HG02678 (cell line): ENCODE data around the gene XYLT2.
"Not testable (repeated sequence)": the region's sequence is repeated elsewhere in the genome, so short reads cannot be mapped to it uniquely, and the experiment has no call there.

Experiments used
- ATAC-seq: cut with Tn5 transposase; IDR thresholded peaks from one replicate; pipeline ENCODE4 v1.9.1; 2021; ENCODE audit warnings: mild to moderate bottlenecking, moderate library complexity; ENCODE audit not compliant: unreplicated experiment

Gene XYLT2

GRCh38 chr17:50388728-50389127 is 42.8 kb downstream of the XYLT2 start:
- no peak for ATAC-seq

DNA sequence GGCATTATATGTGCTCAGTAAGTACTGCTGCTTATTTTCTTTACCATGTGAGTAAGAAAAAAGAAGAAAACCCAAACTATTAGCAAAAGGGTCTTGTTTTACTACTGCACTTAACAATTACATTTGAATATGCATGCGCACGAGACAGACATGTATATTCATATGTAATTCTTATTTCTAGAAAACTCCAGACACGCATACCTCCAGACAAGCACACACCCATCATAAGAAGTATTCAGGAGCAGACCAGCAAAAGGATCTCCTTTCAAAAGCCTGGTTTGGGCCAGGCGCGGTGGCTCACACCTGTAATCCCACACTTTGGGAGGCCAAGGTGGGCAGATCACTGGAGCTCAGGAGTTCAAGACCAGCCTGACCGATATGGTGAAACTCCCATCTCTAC is 43.6 kb downstream of the XYLT2 start:
- ATAC-seq = no peak

DNA sequence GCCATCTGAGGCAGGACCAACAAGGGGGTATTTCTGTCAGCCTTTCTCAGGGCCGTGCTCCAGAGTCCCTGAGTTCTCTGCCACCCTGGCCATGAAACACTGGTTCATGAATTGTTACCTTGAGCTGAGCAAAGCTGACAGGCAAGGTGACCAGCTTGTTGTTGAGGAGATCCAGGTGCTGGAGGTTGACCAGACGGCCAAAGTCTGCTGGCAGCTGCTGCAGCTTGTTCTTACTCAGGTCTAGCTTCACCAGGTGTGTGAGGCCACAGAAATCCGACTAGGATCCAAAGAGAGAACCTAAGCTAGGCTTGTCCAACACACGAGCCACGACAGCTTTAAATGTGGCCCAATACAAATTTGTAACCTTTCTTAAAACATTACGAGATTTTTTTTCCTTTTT is 46.7 kb downstream of the XYLT2 start:
- no peak for ATAC-seq

DNA sequence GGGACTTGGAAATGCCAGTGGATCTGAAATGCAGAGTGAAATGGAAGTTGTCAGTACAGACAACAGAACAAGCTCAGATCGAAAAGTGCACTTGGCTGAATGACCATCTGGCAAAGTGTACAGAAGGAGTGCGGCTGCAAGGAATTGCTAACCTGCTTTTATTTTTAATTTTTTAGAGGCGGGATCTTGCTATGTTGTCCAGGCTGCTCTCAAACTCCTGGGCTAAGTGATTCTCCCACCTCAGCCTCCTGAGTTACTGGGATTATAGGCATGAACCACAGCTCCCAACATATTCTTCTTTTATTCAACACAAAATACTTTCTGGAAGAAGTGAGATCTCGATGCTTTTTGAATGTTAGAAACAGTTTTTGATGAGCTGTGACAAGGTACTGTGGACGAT is 47.8 kb downstream of the XYLT2 start:
- no peak for ATAC-seq

DNA sequence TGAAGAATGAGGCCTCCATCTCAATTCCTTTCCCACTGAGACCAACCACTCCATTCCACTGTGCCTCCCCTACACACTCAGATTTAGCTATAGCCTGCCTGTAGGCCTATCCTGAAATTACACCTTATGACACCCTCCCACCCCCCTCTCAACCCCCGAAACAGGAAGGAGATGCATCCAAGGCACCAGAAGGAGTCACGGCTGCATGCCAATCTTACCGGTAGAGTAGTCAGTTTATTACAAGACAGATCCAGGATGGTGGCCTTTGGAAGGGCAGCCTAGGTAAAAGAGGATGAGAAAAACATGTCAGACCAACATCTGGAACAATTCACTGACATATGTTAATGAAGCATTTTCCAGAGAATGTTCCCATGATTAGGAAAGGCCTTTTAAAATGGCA is 48.8 kb downstream of the XYLT2 start:
- no peak for ATAC-seq

GRCh38 chr17:50396261-50397110 is 50.6 kb downstream of the XYLT2 start:
- ATAC-seq = peak; percentile 15

GRCh38 chr17:50397111-50397918 is 51.4 kb downstream of the XYLT2 start, which contains the start of gene LRRC59:
Gene LRRC59, minus strand, starts transcription at chr17:50397523. Its CDS starts 206 bp downstream, at chr17:50397317.
- ATAC-seq = peak; percentile 97

DNA sequence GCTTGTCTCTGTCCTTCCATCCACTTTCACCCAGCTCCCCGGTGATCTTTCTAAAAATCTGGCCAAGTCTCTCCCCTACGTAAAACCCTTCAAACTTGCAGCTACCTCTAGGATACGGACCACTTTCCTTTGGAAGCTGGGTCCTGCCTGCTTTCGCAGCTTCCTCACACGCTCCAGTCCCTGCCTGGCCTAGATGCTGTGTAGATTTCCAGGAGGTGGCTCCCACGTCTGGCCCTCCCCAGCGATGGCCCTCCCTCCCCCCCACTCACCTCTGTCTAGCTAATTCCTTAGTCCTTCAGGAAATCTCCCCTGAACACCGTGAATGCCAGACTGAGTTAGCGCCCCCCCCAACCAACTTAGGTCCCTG is 52.0 kb downstream of the XYLT2 start:
- no peak for ATAC-seq

DNA sequence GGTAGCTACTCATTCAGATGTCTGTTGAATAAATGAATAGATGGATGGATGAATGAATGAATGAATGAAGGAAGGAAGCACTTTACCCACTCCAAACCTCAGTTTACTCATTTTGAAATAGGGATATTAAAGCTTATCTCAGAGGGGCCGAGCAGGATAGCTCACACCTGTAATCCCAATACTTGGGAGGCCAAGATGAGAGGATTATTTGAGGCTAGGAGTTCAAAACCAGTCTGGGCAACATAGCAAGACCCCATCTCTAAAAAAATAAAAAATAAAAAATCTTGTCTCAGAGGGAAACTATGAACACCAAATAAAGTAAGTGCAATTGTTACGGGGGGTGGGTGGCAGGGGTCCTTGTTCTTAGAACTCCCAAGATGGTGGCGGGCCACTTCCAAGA is 52.7 kb downstream of the XYLT2 start:
- ATAC-seq = not testable (repeated sequence)

DNA sequence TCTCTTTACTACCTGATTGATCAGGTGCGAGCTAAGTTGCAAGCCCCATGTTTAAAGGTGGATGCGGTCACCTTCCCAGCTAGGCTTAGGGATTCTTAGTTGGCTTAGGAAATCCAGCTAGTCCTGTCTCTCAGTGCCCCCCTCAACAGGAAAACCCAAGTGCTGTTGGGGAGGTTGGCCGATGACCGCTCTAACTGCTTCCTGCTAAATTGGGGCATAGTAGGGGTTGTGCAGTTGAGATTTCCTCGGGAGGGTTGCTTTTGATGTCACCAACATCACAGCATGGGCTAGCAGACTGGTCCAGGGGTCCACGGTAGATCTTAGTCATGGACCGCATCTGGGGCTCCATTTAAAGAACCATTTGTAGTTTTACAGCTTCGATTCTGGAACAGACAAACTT is 53.7 kb downstream of the XYLT2 start:
- not testable (repeated sequence) for ATAC-seq

DNA sequence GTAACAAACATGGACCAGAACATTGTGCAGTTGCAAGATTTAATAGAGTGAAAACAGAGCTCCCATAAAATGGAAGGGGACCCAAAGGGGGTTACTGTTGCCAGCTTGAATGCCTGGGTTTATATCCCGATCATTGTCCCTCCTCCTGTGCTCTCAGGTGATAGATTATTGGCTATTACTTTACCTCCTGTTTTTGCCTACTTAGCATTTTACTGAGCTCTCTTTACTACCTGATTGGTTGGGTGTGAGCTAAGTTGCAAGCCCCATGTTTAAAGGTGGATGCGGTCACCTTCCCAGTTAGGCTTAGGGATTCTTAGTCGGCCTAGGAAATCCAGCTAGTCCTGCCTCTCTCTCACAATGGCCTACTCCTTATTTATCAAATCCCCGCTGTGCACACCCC is 59.4 kb downstream of the XYLT2 start:
- not testable (repeated sequence) for ATAC-seq

GRCh38 chr17:50406578-50406977 is 60.7 kb downstream of the XYLT2 start:
- ATAC-seq = no peak

DNA sequence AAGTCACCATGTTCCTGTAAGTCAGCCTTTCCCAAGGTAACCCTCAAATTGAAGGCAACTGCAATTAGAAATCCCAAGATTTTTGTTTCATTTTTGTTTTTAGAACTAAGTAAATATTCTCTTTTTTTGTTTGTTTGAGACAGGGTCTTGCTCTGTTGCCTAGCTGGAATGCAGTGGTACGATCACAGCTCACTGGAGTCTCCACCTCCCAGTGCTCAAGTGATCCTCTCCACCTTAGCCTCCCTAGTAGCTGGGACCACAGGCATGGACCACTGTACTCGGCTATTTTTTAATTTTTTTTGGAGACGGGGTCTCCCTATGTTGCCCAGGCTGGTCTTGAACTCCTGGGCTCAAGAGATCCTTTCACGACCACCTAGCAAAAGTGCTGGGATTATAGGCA is 62.0 kb downstream of the XYLT2 start:
- ATAC-seq = no peak
